Fibroblast of mammary gland (primary cell): ENCODE measurements around the gene EPHA4.

ENCODE experiments used
- DNase-seq: peaks from one replicate; pipeline ENCODE4 v3.0.0-alpha.2; 2010; ENCODE audit warnings: low read depth
- H3K4me3 ChIP-seq: 2 replicates; pipeline ENCODE4 v1.5.1; 2011; ENCODE audit warnings: low read depth, mild to moderate bottlenecking, low read length, moderate library complexity; ENCODE audit not compliant: control insufficient read depth
- TF ChIP-seq, protein P1 (sequence below): conservative IDR thresholded peaks from 2 replicates; pipeline ENCODE4 v1.5.1; 2011; ENCODE audit warnings: low read depth, low read length, inconsistent platforms; ENCODE audit not compliant: control insufficient read depth, insufficient read depth

Gene EPHA4

GRCh38 chr2:221397187-221397586 lies 174.9 kb downstream of the EPHA4 start:
- DNase-seq = no peak
- TF ChIP-seq, protein P1, sequence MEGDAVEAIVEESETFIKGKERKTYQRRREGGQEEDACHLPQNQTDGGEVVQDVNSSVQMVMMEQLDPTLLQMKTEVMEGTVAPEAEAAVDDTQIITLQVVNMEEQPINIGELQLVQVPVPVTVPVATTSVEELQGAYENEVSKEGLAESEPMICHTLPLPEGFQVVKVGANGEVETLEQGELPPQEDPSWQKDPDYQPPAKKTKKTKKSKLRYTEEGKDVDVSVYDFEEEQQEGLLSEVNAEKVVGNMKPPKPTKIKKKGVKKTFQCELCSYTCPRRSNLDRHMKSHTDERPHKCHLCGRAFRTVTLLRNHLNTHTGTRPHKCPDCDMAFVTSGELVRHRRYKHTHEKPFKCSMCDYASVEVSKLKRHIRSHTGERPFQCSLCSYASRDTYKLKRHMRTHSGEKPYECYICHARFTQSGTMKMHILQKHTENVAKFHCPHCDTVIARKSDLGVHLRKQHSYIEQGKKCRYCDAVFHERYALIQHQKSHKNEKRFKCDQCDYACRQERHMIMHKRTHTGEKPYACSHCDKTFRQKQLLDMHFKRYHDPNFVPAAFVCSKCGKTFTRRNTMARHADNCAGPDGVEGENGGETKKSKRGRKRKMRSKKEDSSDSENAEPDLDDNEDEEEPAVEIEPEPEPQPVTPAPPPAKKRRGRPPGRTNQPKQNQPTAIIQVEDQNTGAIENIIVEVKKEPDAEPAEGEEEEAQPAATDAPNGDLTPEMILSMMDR = no peak
- H3K4me3 ChIP-seq = no peak overlapping the region

GRCh38 chr2:221392228-221392881 lies 179.7 kb downstream of the EPHA4 start:
- H3K4me3 ChIP-seq = no peak overlapping the region
- no peak for DNase-seq
- TF ChIP-seq, protein P1 = no peak

DNA sequence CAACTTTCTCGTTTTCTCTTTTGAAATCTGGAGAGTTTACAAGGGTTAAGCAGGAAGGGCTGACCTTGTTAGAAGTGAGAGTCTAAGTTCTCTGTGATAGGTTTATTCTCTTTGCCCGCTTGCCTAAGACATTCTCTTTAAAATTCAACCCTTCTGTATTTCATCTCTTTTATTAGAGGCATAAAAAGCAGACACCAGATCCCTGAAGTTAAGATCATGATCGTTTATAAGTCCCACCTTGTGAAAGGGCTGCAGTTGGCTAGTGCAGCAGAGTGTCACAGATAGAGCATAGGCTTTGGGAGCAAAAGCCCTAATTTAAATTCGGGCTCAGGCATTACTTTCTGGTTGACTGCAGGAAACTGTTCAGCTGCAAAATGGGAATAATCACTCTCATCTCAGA lies 181.2 kb downstream of the EPHA4 start:
- TF ChIP-seq, protein P1 = no peak
- DNase-seq = no peak
- no peak overlapping the region for H3K4me3 ChIP-seq

- TF ChIP-seq, protein P1 = no peak
- no peak for DNase-seq
- H3K4me3 ChIP-seq = no peak overlapping the region
These were observed 182.2 kb downstream of the EPHA4 start for GRCh38 chr2:221389904-221390303.

DNA sequence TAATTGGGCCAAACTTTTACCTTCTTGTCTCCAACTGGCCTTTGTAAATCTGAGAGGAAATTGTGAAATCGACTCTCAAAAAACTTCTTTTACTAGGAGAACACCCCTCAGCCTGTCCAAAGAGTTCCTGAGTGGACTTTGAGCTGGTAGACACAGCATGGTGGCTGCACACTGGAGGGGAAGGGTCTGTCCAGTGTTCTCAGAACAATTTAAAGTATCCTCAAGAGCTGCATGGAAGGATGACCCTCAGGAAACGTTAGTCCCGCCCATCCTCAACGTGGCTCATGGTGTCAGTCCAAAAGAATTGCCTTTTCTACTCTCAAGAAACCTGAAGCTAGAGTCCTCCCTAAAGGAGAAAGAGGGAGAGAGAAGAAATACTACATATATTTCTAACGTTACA lies 182.7 kb downstream of the EPHA4 start:
- no peak overlapping the region for H3K4me3 ChIP-seq
- DNase-seq = no peak
- TF ChIP-seq, protein P1 = no peak

DNA sequence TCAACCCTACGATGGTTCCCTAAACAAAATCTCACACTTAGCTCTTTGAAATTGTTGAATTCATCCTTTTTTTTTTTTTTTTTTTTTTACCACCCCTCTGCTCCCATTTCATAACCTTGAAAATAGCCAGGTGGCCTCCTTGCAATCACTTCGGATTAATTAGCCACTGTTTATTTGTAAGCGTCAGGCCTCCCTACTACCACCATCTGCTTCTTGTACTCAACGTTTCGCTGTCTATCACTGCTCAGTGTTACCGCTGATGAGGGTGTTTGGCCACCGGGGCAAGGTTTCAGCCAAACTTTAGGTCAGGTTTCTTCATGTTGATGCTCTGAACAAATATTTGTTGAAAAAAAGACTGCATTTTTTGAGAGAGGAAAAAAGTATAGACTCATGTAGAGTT lies 183.2 kb downstream of the EPHA4 start:
- no peak overlapping the region for H3K4me3 ChIP-seq
- DNase-seq = no peak
- TF ChIP-seq, protein P1 = no peak

GRCh38 chr2:221385716-221386115 lies 186.4 kb downstream of the EPHA4 start:
- no peak for DNase-seq
- TF ChIP-seq, protein P1 = no peak
- H3K4me3 ChIP-seq = no peak overlapping the region
